GM18873 (cell line): ENCODE results near the gene PDCD4.
A peak's percentile ranks its signal among the peaks of the same experiment; 100 is the strongest.

Source experiments
- ATAC-seq: cut with Tn5 transposase; IDR thresholded peaks from one replicate; pipeline ENCODE4 v1.9.1; 2021; ENCODE audit warnings: mild to moderate bottlenecking, moderate library complexity, moderate number of reproducible peaks; ENCODE audit not compliant: unreplicated experiment, low FRiP score

The PDCD4 gene

DNA sequence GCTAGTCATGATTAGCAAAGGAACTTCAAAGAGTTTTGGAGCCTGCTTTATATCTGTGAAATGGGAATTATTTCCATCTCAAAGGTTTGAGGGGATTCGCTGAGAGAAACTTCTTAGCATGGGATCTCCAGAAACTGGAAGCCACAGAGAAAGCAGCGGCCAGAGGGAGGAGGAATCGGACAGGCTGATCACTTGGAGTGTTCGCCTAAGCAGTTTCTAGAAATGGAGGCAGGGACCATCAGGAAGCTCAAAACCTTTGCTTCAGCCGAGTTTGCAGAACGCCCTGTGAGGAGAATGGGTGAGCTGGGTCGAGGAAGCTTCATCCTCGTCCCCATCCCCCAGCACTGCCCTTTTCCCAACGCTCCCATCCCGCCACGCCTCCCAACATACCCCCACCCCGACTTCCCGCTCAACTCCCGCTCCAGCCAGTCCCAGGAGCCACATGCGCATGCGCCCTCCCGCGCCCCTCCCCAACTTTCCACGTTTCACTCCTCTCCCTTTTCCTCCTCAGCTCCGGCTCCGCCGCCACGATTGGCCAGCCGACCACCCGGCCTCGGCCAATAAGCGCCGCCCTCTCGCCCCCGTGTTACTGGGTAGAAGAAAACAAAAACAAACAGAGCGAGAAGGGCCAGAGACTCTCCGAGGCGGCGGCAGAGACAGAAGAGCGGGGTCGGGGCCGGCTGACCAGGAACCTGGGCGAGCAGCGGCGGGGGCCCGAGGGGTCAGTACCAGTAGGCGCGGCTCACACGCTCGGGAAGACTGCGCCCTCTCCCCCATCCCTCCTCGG lies at the start of gene PDCD4:
PDCD4 (plus strand) TSS at position 631 of the 787 bp plus-strand sequence. CDS start 4,100 bp downstream, outside the sequence.
- ATAC-seq: peak; percentile 75

DNA sequence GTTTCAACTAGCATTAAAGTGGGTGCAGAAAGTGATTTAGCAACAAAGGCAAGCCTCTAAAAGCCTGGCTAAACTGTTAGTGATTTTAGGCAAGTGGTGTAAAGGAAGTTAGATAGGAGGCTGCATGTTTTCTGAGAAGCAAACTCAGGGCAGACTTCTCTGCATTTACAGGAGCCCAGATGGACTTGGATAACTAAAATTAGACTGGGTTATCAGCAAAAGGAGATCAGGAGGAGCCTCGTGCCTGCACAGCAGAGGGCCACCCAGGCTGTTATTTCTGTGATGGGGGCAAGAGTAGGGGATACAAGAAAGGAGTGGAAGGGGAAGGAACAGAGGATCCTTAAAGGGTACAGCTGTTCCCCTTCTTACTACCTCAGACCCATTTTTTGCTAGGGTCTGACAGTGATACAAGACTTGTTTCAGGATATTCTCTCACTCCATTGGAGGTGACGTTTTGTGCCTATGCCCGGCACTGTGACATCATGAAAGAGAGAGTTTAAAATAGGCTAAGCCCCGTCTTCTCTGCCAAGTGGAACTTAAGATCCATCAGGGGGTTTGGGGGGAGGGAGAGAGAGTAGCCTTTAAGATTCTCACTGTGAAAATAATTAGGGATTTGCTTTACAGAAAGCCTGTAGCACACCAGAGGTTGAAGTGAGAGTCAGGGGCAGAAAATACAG lies 49.6 kb upstream of the PDCD4 start:
- no peak for ATAC-seq

DNA sequence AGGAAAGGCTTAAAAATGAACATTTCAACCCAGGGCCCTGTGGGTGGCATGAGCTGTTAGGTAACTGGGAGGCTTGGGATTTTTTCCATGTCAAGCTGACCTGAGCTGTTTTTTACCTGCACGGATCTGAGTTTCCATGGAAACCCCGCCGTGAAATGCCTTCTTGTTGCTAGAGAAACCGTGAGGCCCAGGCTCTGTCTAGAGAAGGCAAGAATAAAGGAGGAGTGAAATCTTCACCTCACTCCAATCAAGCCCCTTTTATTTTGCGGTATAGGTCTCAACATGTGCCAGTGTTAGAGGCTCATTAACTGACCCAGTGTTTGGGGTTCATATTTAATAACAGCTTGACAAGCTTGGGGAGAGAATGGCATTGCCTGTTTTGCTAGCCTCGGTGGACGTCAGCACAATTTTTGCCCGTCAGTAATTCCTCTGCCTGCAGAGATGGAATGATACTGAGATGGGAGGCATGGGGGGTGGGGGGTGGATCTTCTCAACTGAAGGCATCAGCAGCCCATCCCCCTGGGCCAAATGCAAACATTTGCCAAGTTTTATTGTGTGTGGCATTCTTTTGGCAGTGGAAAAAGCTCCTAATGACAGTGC lies 48.9 kb upstream of the PDCD4 start:
- ATAC-seq: no peak

DNA sequence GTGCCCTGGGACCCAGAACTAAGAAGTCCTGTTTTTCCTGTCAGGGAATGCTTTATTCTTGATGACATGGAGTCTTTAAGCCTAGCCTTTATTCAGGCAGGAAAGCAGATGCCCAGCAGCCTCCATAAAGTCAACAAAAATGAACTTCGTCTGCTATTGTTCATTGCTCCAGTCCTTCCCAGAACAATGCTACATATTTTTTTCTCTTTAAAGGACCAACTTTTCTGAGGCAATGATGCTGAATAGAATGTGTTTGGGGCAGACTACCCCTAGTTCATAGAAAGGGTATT lies 47.6 kb upstream of the PDCD4 start:
- ATAC-seq: no peak

DNA sequence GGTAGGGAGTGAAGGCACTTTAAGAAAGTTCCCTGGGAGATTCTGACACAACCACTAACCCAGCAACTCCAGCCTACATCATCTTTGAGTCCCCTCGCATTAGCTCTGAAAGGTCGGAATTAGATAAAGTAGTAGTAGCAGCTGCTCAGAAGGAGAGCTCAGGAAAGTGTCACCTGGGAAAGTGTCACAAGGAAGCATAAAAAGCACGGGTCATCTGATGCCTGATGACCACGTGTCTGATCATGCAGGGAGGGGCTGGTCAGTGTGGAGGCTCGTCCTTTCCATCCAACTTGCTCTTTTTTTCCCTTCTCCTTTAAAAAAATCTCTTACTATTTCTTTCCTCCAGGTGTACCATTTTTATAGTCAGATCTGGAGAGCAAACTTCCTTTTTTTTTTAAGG lies 47.1 kb upstream of the PDCD4 start:
- no peak for ATAC-seq

DNA sequence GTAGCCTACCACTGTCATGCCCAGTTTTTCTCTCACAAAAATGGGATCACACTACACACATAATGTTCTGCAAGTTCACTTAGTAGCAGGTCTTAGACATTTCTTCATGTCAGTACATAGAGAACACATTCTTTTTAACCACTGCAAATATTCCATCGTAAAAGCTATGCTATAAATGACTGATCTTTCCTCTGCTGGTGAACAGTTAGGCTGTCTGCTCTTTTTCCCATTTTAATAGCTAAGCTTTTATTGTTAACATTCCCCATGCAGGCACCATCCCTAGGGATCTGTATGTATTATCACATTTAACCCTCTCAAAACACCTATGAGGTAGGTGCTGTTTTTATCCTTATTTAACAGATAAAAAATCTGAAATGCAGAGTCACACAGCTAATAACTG lies 46.2 kb upstream of the PDCD4 start:
- ATAC-seq: no peak

DNA sequence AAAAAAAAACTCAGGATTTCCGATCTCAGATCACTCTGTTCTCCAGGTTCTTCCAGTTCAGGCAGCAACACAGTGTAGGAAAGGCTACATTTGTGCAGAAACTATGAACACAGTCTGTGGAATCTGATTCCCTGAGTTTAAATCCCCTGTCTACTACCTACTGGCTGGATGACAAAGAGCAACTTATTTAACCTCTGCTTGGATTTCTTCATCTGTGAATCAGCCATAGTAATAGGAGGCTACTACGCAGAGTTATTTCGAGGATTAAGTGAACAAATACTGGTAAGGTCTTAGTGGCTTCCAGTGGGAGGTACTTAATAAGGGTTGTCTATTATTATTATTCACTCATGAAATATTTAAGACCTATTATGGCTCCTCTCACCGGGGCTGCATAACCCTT lies 44.3 kb upstream of the PDCD4 start:
- no peak for ATAC-seq

DNA sequence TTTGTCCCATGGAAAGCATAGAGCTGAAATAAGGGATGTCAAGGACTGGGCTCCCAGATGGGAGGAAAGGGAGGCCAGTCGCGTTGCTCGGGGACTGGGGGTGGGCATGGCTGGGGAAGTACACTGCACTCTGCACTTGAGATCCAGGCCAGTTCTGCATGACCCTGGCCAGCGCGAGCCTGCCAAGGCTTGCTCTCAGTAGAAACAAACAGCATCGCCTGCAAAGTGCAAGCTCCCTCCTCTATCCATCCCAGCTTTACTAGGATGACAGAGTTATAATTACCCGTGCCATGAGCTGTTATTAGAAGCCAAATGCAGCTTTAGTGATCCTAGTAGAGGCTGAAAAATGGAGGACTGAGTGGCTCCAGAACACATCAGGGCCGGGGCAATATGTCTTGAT lies 43.9 kb upstream of the PDCD4 start:
- no peak for ATAC-seq

DNA sequence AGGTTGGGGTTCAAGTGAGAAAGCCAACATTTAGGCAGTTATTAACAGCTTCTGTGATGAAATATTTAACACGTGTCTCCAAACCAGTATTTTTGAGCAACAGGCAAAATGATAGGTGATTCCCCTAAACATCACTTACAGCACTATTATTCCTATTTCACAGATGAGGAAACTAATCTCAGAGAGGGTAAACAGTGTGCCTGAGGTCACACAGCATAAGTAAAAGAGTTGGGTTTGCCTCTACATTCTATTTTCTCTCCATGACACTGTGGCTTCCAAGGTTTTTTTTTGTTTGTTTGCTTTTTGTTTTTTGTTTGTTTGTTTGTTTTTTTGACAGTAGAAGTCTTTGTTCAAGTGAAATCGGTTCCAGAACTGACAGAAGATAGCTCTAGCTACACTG lies 43.2 kb upstream of the PDCD4 start:
- no peak for ATAC-seq

DNA sequence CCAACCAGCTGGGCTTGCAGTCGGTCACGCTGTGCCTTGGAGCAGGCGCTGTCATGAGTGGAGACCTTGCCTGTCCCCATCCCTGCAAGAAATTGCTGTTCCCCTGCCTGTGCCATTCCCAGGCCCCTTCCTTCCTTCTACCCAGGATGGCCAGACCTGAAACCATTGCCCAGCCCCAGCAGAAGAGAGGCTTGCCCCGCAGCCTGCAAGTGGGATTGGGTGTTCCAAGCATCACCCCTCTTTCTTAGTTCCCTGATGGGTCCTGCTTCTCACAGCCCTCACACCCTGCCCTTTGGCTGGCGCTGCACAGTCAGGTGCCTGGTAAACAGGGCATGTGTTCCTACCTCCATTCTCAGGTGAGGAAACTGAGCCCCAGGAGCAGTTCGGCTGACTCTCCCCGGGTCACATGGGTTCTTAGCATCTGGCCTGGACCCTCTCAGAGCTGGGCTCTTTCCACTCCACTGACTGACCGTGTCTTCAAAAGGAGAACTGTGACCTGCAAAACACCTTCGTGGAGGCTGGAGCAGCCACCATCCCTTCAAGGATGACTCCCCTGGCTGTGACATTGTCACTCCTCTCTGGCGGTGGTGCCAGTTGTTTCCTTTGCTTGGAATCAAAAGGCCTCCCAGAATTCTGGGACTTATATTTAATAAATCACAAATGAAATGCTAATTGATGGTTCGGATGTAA lies 41.9 kb upstream of the PDCD4 start:
- no peak for ATAC-seq

DNA sequence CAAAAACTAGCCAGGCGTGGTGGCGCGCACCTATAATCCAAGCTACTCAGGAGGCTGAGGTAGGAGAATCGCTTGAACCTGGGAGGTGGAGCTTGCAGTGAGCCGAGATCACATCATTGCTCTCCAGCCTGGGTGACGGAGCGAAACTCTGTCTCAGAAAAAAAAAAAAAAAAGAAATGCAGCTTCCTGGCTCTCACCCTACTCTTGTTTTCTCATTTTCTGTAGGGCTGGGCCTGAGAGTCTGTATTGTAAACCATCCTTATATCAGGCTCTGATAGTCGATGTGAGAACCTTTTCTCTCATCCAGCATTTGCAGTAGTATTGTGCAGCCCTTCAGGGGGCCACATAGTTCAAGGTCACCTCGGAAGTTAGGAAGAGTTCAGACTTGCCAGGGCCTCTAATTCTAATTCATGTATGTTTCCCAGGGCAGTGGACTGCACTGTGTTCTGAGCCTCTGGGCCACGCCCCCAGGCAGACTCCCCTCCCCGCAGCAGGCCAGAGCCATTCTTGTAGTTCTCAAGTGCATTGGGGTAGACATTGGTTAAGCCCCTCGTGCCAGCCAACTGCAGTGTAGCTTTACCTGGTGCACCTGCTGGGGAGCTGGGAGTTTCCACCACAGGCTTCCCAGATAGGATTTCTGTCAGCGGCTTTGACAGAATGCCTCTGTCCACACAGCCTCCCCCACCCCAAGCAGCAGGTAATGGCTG lies 38.3 kb upstream of the PDCD4 start:
- no peak for ATAC-seq

DNA sequence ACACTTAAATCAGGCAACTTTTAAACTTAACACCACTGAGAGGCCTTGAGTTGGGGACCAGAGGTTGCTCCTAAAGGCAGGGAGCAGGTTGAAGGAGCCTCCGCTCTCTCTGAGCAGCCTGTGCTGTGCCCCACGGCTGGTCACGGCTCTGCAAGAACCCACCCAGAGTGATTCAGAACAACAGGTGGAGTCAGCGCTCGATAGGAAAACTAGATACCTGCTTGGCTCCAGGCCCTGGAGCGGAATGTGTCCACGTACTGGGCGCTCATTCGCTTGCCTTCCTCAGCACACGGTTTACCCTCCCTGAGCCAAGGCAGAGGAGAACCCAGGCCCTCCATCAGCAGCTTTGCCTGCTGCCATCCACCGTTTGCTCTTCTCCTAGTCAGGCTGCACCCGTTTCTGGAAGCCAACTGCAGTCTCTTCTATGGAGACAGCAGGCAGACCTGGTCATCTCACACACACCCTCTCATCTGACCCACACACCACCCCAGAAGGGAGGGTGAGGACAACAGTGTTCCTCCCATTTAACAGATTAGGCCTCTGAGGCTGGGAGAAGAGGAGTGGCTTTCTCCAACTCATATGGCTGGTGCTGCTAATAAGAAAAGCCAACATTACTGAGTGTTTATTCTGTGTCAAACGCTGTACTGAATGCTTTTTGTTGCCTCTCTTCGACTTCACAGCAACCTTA lies 37.6 kb upstream of the PDCD4 start:
- ATAC-seq: no peak

DNA sequence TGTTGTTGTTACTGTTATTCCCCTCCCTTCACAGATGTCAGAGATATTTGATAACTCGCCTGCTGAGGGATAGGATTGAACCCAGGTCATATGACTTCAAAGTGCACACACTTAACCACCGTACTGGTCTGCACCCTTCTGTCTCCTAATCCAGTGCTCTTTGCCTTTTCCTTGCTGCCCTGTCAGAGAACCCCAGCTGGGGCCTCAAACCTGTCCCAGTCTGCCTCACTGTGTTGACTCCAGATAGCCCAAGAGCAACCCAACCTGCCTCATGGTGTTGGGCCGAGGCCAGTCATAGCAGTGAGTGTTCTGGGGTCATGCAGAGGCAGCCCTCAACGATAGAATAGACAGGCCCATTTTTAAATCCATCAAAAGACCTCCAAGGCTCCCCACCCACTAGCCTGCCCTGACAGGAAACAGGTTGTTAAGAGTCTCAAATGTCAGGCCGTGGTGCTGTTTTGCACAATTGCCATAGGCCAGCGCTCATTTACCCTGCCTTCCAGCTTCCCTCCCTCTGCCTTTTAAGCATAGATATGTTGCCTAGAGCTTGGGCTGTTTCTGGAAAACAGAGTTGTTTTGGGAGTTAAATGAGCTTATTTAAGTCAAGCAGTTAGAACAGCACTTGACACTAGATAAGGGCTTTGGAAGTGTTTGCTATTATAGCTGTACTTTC lies 37.0 kb upstream of the PDCD4 start:
- no peak for ATAC-seq

DNA sequence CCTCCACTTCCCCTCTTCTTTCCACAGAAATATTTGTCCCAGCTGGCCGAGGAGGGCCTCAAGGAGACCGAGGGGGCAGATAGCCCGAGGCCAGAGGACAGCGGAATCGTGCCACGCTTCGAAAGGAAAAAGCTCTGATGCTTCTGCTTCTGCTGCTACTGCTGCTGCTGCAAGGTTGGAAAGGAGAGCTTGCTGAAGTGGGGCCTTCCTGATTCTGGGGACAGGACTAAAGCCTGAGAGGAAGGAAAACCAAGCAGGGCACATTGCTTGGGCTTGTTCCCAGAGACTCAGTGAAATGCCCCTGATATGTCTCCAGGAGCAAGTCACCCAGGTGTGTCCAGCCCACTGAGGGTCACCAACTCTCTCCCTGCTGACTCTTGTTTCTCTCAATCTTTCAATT lies 35.9 kb upstream of the PDCD4 start:
- no peak for ATAC-seq

DNA sequence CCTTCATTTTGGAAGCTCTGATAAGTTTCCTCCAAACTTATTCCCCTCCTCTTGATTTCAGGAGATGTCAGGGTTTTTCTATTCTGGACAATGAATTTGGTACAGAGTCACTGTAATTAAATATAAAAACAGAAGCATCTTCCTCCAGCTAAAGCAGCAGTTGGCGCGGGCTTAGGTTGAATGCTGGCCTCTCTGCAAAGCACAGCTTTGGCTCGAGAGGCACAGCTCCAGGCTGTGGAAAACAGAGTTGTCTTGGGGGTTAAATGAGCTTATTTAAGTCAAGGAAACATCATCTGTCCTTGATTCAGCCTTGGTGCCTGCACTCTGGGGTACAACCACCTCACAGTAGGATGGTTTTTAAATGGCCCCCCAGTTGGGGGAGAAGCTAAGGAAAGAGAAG lies 35.0 kb upstream of the PDCD4 start:
- ATAC-seq: no peak

DNA sequence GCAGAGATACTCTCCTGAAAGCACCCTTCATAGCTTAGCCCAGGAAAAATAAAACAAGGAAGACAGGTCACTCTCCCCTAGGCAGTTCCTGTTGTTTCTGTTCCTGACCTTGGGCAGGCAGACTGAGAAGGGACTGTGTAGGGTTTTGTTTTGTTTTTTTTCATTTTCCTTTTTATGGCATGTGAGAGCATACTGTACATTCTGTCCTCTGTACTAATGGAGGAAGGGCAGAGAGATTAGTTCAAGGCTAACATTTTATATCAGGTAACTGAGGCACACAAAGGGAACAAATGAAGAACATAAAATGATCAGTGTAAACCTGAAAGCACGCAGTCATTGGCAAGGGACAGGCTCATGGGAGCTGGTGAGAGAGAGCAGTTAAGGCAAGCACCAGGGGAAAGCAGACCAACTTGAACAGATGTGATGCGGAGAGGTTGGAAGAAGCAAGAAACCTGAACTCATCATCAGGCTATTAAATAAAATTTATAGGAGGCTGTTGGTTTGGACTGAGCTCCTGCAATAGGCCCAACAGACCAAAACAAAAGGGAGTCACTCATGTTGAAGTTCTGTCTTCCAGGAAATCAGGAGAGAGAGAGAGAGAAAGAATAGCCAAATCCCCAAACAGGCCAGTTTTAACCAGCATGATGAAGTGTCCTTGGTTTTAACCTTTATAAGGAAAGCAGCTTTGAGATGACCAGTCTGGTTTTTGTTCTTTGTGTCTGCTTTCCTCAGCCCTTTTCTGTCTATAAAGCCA lies 34.1 kb upstream of the PDCD4 start:
- ATAC-seq: no peak

DNA sequence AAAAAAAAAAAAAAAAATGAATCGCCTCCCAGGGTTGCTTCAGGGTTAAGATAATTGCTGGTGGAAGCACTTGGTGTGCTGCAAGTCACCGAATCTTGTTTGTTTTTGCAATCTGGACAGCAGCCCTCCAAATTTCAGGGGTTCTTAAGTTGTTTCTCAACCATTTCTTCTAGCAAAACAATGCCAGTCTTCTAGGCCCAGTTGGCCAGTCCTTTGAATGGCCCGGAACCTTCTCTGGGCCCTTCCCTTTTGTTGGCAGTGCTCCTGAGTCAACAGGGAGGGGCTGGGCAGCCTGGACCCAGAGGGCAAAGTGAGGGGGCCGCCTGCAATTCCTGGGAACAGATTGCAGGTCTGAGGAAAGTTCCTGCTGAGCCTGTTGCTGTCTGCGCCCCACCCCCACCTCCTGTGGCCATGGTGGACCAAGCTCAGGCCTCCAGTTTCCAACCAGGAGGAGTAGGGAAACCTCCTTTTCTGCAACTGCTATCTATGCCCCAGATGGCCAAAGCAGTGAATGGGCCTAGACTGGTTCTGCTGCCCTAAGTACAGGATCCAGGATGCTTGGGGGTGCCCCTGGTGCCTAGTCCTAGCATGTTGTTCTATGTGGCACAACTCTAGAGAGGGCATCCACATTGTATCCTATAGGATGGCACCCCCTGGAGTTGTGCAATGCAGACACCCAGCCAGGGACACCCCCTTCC lies 31.4 kb upstream of the PDCD4 start:
- no peak for ATAC-seq

DNA sequence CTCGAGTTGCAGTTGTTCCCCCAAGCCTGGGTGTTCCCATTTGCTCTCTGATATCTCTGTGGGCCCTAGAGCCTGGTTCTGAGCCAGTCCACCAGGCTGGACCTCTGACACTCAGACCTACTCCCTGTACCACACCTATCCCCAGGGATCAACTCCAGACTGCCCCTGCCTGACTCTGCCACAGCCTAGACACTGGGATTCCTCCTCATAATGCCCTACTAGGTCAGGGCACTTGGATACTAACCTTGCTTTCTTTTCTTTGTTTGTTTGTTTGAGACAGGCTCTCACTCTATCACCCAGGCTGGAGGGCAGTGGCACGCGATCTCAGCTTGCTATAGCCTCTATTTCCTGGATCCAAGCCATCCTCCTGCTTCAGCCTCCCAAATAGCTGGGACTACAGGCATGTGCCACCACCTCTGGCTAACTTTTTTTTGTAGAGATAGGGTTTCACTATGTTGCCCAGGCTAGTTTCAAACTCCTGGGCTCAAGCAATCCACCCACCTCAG lies 30.8 kb upstream of the PDCD4 start:
- no peak for ATAC-seq
